Transverse colon (tissue), 4 donors: ENCODE results near the gene NAA38. TPM values are rescaled to one million over a fixed set of nuclear protein-coding genes. Genes with fewer than 3 reads are reported as not detected.
"Not testable (repeated sequence)": the region's sequence is repeated elsewhere in the genome, so short reads cannot be mapped to it uniquely, and the experiment has no call there.

Experiments
- DNase-seq: peaks from one replicate; pipeline ENCODE4 v3.0.0-alpha.2; 2019
- H3K27ac ChIP-seq, 4 donors: fragments of 200-600 bp; sonication (generic); 2 replicates each; pipeline ENCODE4 v1.5.1; 2016 to 2018; ENCODE audit warnings: inconsistent platforms in 4 of 4
- H3K27me3 ChIP-seq: fragments of 200-600 bp; sonication (generic); 2 replicates; pipeline ENCODE4 v1.5.1; 2017; ENCODE audit warnings: inconsistent platforms
- H3K36me3 ChIP-seq, 4 donors: fragments of 200-600 bp; sonication (generic); 2 replicates each; pipeline ENCODE4 v1.5.1; 2017 to 2019; ENCODE audit warnings: inconsistent platforms in 4 of 4
- H3K4me1 ChIP-seq, 4 donors: fragments of 200-600 bp; sonication (generic); 2 replicates each; pipeline ENCODE4 v1.5.1; 2017 to 2020; ENCODE audit warnings: inconsistent platforms in 4 of 4
- H3K4me3 ChIP-seq, 4 donors: fragments of 200-600 bp; sonication (generic); 1 replicate in 1 of 4; 2 replicates in 3 of 4; pipeline versions ENCODE4 v1.5.1 to v1.6.1; 2017 to 2019; ENCODE audit warnings: inconsistent platforms in 4 of 4
- H3K9me3 ChIP-seq, 2 donors: fragments of 200-600 bp; sonication (generic); 2 replicates each; pipeline ENCODE4 v1.5.1; 2017 to 2019; ENCODE audit warnings: inconsistent platforms in 2 of 2
- EP300 ChIP-seq: sonication (generic); formaldehyde crosslinking; IDR thresholded peaks from one replicate; pipeline ENCODE4 v1.6.1; 2017; ENCODE audit warnings: antibody characterized with exemption, low read depth
- POLR2A ChIP-seq: fragments of 450-650 bp; IDR thresholded peaks from one replicate; pipeline ENCODE4 v1.6.1; 2016; ENCODE audit warnings: antibody characterized with exemption, mild to moderate bottlenecking, moderate library complexity
- POLR2AphosphoS5 ChIP-seq, 3 donors: sonication (generic); formaldehyde crosslinking; IDR thresholded peaks; one replicate each; pipeline ENCODE4 v1.6.1; 2016; ENCODE audit warnings: antibody characterized with exemption in 3 of 3
- WGBS, 2 donors: methylation state at CpG; one replicate each; pipeline ENCODE4 v1.1.5; 2018; ENCODE audit warnings: low coverage in 1 of 2; 5-methylcytosine and 5-hydroxymethylcytosine counted together
- in situ Hi-C, 4 donors: fragments of 200-750 bp; cut with MboI; loops; one replicate each; pipeline versions ENCODE4 v1.15.0 to v1.15.1; 2017; ENCODE audit warnings: low sequenced_read_pairs in 3 of 4, low pct_ligation_motif_present in 1 of 4, low pct_unique_long_range_greater_than_20kb in 1 of 4
- intact Hi-C: fragments of 100-400 bp; cut with DNase I; formaldehyde crosslinking; loops from one replicate; pipeline ENCODE4 v1.15.1; 2023; ENCODE audit warnings: low total_unique reads
- total RNA-seq, 4 donors: library from RNA; depleted of rRNA; stranded (reverse); fragments of >200 nt; gene quantifications; one replicate each; pipeline ENCODE4 v1.1.0, GENCODE V29; 2016
- TF ChIP-seq, protein P1 (sequence below), 5 experiments: fragments of 200-600 bp in 3 of 5; fragments of 450-650 bp in 2 of 5; sonication (generic) in 3 of 5; IDR thresholded peaks; 1 replicate in 2 of 5; 2 replicates in 3 of 5; pipeline ENCODE4 v1.5.1; 2016 to 2017; ENCODE audit warnings: antibody characterized with exemption in 5 of 5, inconsistent platforms in 3 of 5, mild to moderate bottlenecking in 2 of 5, moderate library complexity in 1 of 5

Gene NAA38
- total RNA-seq, 4 donors from 2014 or later: 59.8 to 95.3 (median 86.5) TPM

DNA sequence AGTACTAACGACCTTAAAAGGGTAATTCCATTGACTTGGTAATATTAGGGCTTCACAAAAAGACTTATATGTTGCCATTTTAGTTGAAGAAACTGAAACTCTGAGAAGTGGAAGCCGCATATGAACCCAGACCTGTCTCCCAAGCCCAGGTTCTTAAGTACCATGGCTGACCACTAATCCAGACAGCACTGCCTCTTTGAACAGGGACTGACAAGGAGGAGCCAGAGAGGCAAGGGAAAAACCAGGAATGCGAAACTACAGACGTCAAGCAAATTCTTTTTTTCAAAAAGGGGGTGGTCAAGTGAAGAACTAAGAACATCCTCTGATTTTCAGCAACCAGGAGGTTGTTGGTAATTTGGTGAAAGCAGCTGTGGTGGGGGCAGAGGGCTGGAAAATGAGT, 15.7 kb upstream of the NAA38 start:
- Histone ChIP-seq H3K36me3 (peaks cover 0 to 5% (median 0%) of the 10 kb centered on the region in 4 donors), H3K4me3 (no peak overlapping the region), H3K9me3 (no peaks in the 10 kb centered on the region), H3K27ac (no peak overlapping the region), H3K4me1 (peaks cover 0 to 6% (median 2%) of the 10 kb centered on the region in 4 donors), H3K27me3 (no peaks in the 10 kb centered on the region)
- intact Hi-C loops (loop anchor here (5.0 kb wide), 1 partner anchor 109 kb away; no protein-coding TSS in a partner anchor), in situ Hi-C loops (loop anchor here in 2 of 4 donors (25.0 kb wide), 1 partner anchor 114 kb away; no protein-coding TSS in a partner anchor)
- DNase-seq: no peak
- WGBS, 2 donors: 69 to 75% methylated on average over 4 of the region's 4 CpGs
- TF ChIP-seq, protein P1, sequence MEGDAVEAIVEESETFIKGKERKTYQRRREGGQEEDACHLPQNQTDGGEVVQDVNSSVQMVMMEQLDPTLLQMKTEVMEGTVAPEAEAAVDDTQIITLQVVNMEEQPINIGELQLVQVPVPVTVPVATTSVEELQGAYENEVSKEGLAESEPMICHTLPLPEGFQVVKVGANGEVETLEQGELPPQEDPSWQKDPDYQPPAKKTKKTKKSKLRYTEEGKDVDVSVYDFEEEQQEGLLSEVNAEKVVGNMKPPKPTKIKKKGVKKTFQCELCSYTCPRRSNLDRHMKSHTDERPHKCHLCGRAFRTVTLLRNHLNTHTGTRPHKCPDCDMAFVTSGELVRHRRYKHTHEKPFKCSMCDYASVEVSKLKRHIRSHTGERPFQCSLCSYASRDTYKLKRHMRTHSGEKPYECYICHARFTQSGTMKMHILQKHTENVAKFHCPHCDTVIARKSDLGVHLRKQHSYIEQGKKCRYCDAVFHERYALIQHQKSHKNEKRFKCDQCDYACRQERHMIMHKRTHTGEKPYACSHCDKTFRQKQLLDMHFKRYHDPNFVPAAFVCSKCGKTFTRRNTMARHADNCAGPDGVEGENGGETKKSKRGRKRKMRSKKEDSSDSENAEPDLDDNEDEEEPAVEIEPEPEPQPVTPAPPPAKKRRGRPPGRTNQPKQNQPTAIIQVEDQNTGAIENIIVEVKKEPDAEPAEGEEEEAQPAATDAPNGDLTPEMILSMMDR (IDR thresholded peaks at IDR 0.05): no peak
- no peak for TF ChIP-seq EP300
- TF ChIP-seq POLR2AphosphoS5 (IDR thresholded peaks at IDR 0.05): no peak
- no peak for TF ChIP-seq POLR2A

DNA sequence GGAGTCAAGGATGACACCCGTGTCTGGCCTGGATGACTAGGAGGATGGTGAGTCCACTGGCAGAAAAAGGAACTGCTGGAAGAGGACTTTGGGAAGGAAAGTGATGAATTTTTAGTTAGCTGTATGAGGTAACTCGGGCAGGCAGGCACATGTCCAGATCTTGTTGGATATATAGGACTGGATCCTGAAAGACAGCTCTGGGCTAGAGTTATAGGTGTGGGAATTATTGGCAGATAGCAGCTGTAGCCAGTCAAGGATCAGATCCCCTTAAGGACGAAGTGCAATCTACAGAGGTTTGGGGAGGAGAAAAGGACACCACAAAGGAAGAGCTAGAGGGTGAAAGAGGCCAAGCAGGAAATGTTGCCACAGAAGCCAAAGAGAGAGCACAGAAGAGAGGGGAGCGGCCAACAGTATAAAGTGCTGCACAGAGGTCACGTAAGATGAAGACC, 10.5 kb upstream of the NAA38 start:
- Histone ChIP-seq H3K27ac (peak overlapping the region in 3 of 4 donors; percentile 16 to 60 (median 23)), H3K27me3 (no peaks in the 10 kb centered on the region), H3K4me3 (no peak overlapping the region), H3K4me1 (peaks cover 0 to 21% (median 7%) of the 10 kb centered on the region in 4 donors), H3K9me3 (no peaks in the 10 kb centered on the region), H3K36me3 (peaks cover 0 to 2% (median 0%) of the 10 kb centered on the region in 4 donors)
- no peak for DNase-seq
- intact Hi-C loops: loop anchor here (10.0 kb wide), 1 partner anchor 57 kb away; the partner anchor contains the start of gene KCNAB3
- no peak for TF ChIP-seq POLR2A
- no peak for TF ChIP-seq EP300
- TF ChIP-seq, protein P1 (IDR thresholded peaks at IDR 0.05): no peak
- TF ChIP-seq POLR2AphosphoS5 (IDR thresholded peaks at IDR 0.05): no peak
- 60 to 63% methylated on average over 5 of the region's 5 CpGs for WGBS, 2 donors
- in situ Hi-C loops: loop anchor here in 2 of 4 donors (25.0 kb wide), 1 partner anchor 119 kb away; no protein-coding TSS in a partner anchor

DNA sequence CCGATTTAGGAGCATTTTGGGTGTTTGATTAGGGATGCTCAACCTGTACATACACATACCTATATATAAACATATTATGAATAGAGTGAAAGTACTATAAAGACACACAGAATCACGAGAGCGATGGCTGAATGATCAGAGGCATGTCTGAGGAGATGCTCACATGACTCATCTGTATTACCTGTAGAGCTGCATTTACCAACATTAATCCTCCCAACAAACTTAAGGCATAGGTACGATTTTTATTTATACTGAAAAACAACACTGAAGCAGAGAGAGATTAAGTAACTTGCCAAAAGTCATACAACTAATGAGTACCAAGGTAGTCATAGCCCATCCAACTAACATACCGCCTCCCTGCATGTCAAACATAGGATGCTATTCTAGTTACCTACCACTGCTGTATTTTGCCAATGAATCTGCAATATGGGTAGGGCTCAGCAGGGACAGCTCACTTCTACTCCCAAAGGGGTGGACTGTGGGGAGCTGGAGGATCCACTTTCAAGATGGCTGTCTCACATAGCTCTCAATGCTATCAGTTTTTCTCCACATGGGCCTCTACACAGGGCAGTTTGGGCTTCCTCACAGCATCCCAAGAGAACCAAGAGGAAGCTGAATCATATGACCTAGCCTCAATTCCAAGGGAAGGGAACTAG, 7.8 kb upstream of the NAA38 start:
- in situ Hi-C loops (loop anchor here in 2 of 4 donors (25.0 kb wide), 1 partner anchor 122 kb away; no protein-coding TSS in a partner anchor), intact Hi-C loops (loop anchor here (5.0 to 10.0 kb wide), 2 partner anchors 60 to 122 kb away; partner anchors contain the start of gene KCNAB3)
- TF ChIP-seq POLR2AphosphoS5 (IDR thresholded peaks at IDR 0.05): no peak
- TF ChIP-seq EP300: no peak
- no peak for TF ChIP-seq POLR2A
- TF ChIP-seq, protein P1 (IDR thresholded peaks at IDR 0.05): no peak
- H3K4me3 ChIP-seq: no peak overlapping the region
- no peaks in the 10 kb centered on the region for H3K9me3 ChIP-seq
- no peak overlapping the region for H3K27ac ChIP-seq
- no peak for DNase-seq
- WGBS, 2 donors: 87 to 91% methylated on average over 5 of the region's 5 CpGs
- no peaks in the 10 kb centered on the region for H3K27me3 ChIP-seq
- H3K4me1 ChIP-seq: peaks cover 0 to 23% (median 8%) of the 10 kb centered on the region in 4 donors
- no peaks in the 10 kb centered on the region for H3K36me3 ChIP-seq

DNA sequence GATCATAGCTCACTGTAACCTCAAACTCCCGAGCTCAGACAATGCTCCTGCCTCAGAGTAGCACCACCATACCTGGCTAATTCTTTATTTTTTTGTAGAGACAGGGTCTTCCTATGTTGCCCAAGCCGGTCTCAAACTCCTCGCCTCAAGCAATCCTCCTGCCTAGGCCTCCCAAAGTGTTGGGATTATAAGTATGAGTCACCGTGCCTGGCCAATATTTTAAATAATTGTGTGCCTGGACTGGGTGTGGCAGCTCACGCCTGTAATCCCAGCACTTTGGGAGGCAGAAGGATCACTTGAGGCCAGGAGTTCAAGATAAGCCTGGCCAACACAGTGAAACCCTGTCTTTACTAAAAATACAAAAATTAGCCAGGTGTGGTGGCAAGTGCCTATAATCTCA, 7.0 kb upstream of the NAA38 start:
- intact Hi-C loops (loop anchor here (5.0 to 10.0 kb wide), 2 partner anchors 60 to 123 kb away; partner anchors contain the start of gene KCNAB3), in situ Hi-C loops (loop anchor here in 2 of 4 donors (25.0 kb wide), 1 partner anchor 123 kb away; no protein-coding TSS in a partner anchor)
- H3K27me3 ChIP-seq, DNase-seq, H3K27ac ChIP-seq, H3K4me3 ChIP-seq, H3K36me3 ChIP-seq, H3K9me3 ChIP-seq: not testable (repeated sequence)
- 57 to 90% methylated on average over 2 to 5 of the region's 5 CpGs for WGBS, 2 donors
- H3K4me1 ChIP-seq: peaks cover 0 to 23% (median 8%) of the 10 kb centered on the region in 4 donors
